Omental fat pad (tissue), 4 donors: ENCODE measurements around the gene CAST. TPM values are rescaled to one million over a fixed set of nuclear protein-coding genes. Genes with fewer than 3 reads are reported as not detected.
A peak's percentile ranks its signal among the peaks of the same experiment; 100 is the strongest.
"Not testable (repeated sequence)": the region's sequence is repeated elsewhere in the genome, so short reads cannot be mapped to it uniquely, and the experiment has no call there.

Source experiments
- ATAC-seq: fragments of 150-250 bp; one replicate; pipeline ENCODE4 v1.9.1; 2016; ENCODE audit warnings: mild to moderate bottlenecking, moderate library complexity; ENCODE audit not compliant: low FRiP score
- DNase-seq: peaks from one replicate; pipeline ENCODE4 v3.0.0-alpha.2; 2019; ENCODE audit warnings: low spot score
- CTCF ChIP-seq, 3 donors: fragments of 450-650 bp; IDR thresholded peaks; one replicate each; pipeline ENCODE4 v1.5.1; 2016 to 2017; ENCODE audit warnings: antibody characterized with exemption in 3 of 3, mild to moderate bottlenecking in 3 of 3, moderate library complexity in 2 of 3
- total RNA-seq, 4 donors: library from RNA; depleted of rRNA; stranded (reverse); fragments of >200 nt; gene quantifications; one replicate each; pipeline ENCODE4 v1.1.0, GENCODE V29; 2016

Gene CAST
- total RNA-seq, 4 donors from 2014 or later: 224 to 362 (median 285) TPM

GRCh38 chr5:96741891-96742309 lies 79.7 kb downstream of the CAST start:
- DNase-seq (no peak), ATAC-seq (no peak)
- TF ChIP-seq CTCF (IDR thresholded peaks at IDR 0.05): no peak

- ATAC-seq: no peak
- TF ChIP-seq CTCF (IDR thresholded peaks at IDR 0.05): no peak
Measured at GRCh38 chr5:96742538-96742937, 80.4 kb downstream of the CAST start.

GRCh38 chr5:96743065-96743768 lies 81.0 kb downstream of the CAST start:
- no peak for TF ChIP-seq CTCF (IDR thresholded peaks at IDR 0.05)
- ATAC-seq (peak; percentile 45), DNase-seq (no peak)

More at GRCh38 chr5:96742538-96742937, 80.4 kb downstream of the CAST start:
- DNase-seq: no peak

GRCh38 chr5:96743805-96744204 lies 81.6 kb downstream of the CAST start:
- ATAC-seq (no peak), DNase-seq (no peak)
- no peak for TF ChIP-seq CTCF (IDR thresholded peaks at IDR 0.05)

GRCh38 chr5:96744218-96744617 lies 82.0 kb downstream of the CAST start:
- not testable (repeated sequence) for ATAC-seq, DNase-seq

- no peak for ATAC-seq
- DNase-seq: no peak
- TF ChIP-seq CTCF (IDR thresholded peaks at IDR 0.05): no peak
Measured at GRCh38 chr5:96745025-96745424, 82.8 kb downstream of the CAST start.

GRCh38 chr5:96745844-96746531 lies 83.8 kb downstream of the CAST start:
- ATAC-seq (no peak), DNase-seq (no peak)
- TF ChIP-seq CTCF (IDR thresholded peaks at IDR 0.05): no peak
